Testis (tissue), 2 donors: ENCODE measurements around the gene ZBTB46.

ENCODE experiments used
- POLR2A ChIP-seq: fragments of 450-650 bp; IDR thresholded peaks from one replicate; pipeline ENCODE4 v1.6.1; 2017; ENCODE audit warnings: antibody characterized with exemption, mild to moderate bottlenecking, moderate library complexity
- TF ChIP-seq, protein P1 (sequence below), 3 experiments: fragments of 450-650 bp in 2 of 3; fragments of 200-600 bp in 1 of 3; sonication (generic) in 1 of 3; IDR thresholded peaks; one replicate each; pipeline ENCODE4 v1.5.1; 2016 to 2019; ENCODE audit warnings: antibody characterized with exemption in 3 of 3, mild to moderate bottlenecking in 2 of 3, moderate library complexity in 1 of 3

DNA sequence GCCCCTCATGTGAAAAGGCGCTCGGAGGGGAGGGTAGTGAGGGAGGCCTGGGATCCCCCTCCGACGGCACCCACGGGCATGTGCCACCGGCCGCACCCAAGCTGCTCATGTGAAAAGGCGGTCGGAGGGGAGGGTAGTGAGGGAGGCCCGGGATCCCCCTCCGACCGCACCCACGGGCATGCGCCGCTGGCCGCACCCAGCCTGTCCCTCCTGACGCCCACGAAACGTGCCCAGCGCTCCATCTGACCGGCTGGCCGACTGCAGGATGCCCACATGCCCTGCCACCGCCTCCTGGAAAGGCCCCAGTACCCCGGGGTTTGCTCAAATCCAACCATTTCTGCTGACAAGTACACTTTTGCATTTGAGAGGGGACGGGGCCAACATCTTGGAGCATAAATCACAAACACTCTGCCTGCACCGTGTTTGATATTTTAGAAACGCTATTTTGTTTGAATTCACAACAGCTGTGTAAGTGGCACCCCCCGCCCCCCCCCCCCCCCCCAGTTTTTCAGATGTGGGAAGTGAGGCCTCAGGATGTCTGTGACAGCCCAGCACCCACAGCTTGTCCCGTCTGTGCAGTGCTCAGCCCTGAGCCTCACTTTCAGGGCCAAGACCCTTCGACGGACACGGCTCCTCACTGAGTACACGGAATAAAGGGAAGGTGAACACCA lies 57.4 kb downstream of the ZBTB46 start:
- TF ChIP-seq, protein P1, sequence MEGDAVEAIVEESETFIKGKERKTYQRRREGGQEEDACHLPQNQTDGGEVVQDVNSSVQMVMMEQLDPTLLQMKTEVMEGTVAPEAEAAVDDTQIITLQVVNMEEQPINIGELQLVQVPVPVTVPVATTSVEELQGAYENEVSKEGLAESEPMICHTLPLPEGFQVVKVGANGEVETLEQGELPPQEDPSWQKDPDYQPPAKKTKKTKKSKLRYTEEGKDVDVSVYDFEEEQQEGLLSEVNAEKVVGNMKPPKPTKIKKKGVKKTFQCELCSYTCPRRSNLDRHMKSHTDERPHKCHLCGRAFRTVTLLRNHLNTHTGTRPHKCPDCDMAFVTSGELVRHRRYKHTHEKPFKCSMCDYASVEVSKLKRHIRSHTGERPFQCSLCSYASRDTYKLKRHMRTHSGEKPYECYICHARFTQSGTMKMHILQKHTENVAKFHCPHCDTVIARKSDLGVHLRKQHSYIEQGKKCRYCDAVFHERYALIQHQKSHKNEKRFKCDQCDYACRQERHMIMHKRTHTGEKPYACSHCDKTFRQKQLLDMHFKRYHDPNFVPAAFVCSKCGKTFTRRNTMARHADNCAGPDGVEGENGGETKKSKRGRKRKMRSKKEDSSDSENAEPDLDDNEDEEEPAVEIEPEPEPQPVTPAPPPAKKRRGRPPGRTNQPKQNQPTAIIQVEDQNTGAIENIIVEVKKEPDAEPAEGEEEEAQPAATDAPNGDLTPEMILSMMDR (IDR thresholded peaks at IDR 0.05): no peak
- no peak for TF ChIP-seq POLR2A
